Spleen (tissue), 7 donors: ENCODE data around the gene MIS12.

ENCODE experiments used
- POLR2A ChIP-seq, 3 donors: fragments of 450-650 bp; IDR thresholded peaks; one replicate each; pipeline ENCODE4 v1.5.1; 2017; ENCODE audit warnings: antibody characterized with exemption in 3 of 3, mild to moderate bottlenecking in 1 of 3
- TF ChIP-seq, protein P1 (sequence below), 11 experiments: fragments of 200-600 bp in 7 of 11; fragments of 450-650 bp in 4 of 11; sonication (generic) in 4 of 11; IDR thresholded peaks in 8 of 11; conservative IDR thresholded peaks in 3 of 11; 1 replicate in 7 of 11; 2 replicates in 4 of 11; pipeline versions ENCODE4 v1.4.0 to v1.8.0; 2016 to 2021; ENCODE audit warnings: antibody characterized with exemption in 11 of 11, inconsistent platforms in 4 of 11, mild to moderate bottlenecking in 1 of 11
- donor health status: DM: no; HTN: no; CAD: no; lungs with moderate emphysema.
- donor health status: DM: no; HTN: no; CAD: no.
- donor health status: DM: no; HTN: no; CAD: no.

DNA sequence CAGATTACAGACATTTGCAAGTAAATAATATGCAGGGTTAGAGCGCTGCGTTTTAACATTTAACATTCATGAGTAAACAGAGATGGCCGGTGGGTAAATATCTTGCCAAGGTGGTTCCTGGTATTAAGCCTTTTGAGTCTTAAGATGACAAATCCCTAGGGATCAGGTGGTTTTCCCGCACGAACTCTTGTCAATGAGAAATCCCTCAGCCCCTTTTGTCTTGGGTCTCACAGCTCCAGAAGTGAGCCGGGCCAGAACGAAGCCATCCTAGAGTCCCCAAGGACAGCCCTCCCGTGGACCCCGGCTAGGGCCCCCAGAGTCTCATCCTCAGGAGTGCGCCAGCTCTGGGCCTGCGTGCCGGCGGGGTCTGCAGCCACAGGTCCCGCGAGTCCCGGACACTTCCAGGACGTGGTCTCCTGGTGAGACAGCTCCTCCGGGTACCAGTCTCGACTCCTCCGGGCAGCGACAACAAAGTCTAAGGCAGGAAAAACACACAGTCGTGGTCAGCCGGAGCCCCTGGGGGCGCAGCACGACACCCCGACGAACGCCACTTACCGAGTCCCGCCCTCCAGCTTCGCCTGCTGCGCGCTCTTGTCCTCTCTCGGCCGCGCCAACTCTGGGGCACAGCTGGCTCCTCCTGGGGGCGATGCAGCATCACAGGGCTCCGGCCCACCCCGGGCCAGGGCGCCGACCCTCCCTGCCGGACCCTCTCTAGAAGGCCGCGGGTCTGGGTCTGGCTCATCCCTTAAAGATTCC is 13.3 kb downstream of the MIS12 start:
- TF ChIP-seq, protein P1, sequence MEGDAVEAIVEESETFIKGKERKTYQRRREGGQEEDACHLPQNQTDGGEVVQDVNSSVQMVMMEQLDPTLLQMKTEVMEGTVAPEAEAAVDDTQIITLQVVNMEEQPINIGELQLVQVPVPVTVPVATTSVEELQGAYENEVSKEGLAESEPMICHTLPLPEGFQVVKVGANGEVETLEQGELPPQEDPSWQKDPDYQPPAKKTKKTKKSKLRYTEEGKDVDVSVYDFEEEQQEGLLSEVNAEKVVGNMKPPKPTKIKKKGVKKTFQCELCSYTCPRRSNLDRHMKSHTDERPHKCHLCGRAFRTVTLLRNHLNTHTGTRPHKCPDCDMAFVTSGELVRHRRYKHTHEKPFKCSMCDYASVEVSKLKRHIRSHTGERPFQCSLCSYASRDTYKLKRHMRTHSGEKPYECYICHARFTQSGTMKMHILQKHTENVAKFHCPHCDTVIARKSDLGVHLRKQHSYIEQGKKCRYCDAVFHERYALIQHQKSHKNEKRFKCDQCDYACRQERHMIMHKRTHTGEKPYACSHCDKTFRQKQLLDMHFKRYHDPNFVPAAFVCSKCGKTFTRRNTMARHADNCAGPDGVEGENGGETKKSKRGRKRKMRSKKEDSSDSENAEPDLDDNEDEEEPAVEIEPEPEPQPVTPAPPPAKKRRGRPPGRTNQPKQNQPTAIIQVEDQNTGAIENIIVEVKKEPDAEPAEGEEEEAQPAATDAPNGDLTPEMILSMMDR (IDR thresholded peaks at IDR 0.05 in 8 of 11, conservative IDR thresholded peaks at IDR 0.05 in 3 of 11) = no peak
- no peak for TF ChIP-seq POLR2A (IDR thresholded peaks at IDR 0.05)
